HG03460 (cell line): ENCODE results near the gene TCF7L2.

Experiments
- ATAC-seq: cut with Tn5 transposase; IDR thresholded peaks from one replicate; pipeline ENCODE4 v1.9.1; 2021; ENCODE audit not compliant: unreplicated experiment

TCF7L2 gene

GRCh38 chr10:113168584-113168983, 218.5 kb downstream of the TCF7L2 start:
- no peak for ATAC-seq

GRCh38 chr10:113169111-113169510, 219.1 kb downstream of the TCF7L2 start:
- ATAC-seq, result no peak

- ATAC-seq, result peak; percentile 96
Observed at GRCh38 chr10:113169853-113170460, 219.9 kb downstream of the TCF7L2 start.

- no peak for ATAC-seq
Observed at GRCh38 chr10:113171662-113172061, 221.6 kb downstream of the TCF7L2 start.

- ATAC-seq, result no peak
Observed at GRCh38 chr10:113175176-113175575, 225.1 kb downstream of the TCF7L2 start.

- ATAC-seq, result no peak
Observed at GRCh38 chr10:113175756-113176651, 226.0 kb downstream of the TCF7L2 start.

GRCh38 chr10:113176652-113177155, 226.7 kb downstream of the TCF7L2 start:
- ATAC-seq, result no peak

GRCh38 chr10:113177156-113177935, 227.3 kb downstream of the TCF7L2 start:
- no peak for ATAC-seq

- ATAC-seq, result no peak
Observed at GRCh38 chr10:113177936-113178335, 227.9 kb downstream of the TCF7L2 start.

GRCh38 chr10:113178771-113179170, 228.7 kb downstream of the TCF7L2 start:
- ATAC-seq, result no peak

- no peak for ATAC-seq
Observed at GRCh38 chr10:113179265-113179664, 229.2 kb downstream of the TCF7L2 start.

GRCh38 chr10:113179966-113180365, 229.9 kb downstream of the TCF7L2 start:
- no peak for ATAC-seq

GRCh38 chr10:113180401-113181154, 230.5 kb downstream of the TCF7L2 start:
- no peak for ATAC-seq

- no peak for ATAC-seq
Observed at GRCh38 chr10:113182154-113182553, 232.1 kb downstream of the TCF7L2 start.

GRCh38 chr10:113183573-113183972, 233.5 kb downstream of the TCF7L2 start:
- no peak for ATAC-seq

- ATAC-seq, result no peak
Observed at GRCh38 chr10:113187063-113187777, 237.2 kb downstream of the TCF7L2 start.

GRCh38 chr10:113199459-113199858, 249.4 kb downstream of the TCF7L2 start:
- ATAC-seq, result no peak

- ATAC-seq, result no peak
Observed at GRCh38 chr10:113202011-113202410, 252.0 kb downstream of the TCF7L2 start.

- no peak for ATAC-seq
Observed at GRCh38 chr10:113207924-113208323, 257.9 kb downstream of the TCF7L2 start.

GRCh38 chr10:113213035-113213434, 263.0 kb downstream of the TCF7L2 start:
- no peak for ATAC-seq
